T1000 (cell line): ENCODE measurements around the gene LIMK2.

Source experiments
- DNase-seq: peaks from one replicate; lab custom pipeline; 2025; ENCODE audit warnings: mixed read lengths; lab: John Stamatoyannopoulos, UW

Gene LIMK2

DNA sequence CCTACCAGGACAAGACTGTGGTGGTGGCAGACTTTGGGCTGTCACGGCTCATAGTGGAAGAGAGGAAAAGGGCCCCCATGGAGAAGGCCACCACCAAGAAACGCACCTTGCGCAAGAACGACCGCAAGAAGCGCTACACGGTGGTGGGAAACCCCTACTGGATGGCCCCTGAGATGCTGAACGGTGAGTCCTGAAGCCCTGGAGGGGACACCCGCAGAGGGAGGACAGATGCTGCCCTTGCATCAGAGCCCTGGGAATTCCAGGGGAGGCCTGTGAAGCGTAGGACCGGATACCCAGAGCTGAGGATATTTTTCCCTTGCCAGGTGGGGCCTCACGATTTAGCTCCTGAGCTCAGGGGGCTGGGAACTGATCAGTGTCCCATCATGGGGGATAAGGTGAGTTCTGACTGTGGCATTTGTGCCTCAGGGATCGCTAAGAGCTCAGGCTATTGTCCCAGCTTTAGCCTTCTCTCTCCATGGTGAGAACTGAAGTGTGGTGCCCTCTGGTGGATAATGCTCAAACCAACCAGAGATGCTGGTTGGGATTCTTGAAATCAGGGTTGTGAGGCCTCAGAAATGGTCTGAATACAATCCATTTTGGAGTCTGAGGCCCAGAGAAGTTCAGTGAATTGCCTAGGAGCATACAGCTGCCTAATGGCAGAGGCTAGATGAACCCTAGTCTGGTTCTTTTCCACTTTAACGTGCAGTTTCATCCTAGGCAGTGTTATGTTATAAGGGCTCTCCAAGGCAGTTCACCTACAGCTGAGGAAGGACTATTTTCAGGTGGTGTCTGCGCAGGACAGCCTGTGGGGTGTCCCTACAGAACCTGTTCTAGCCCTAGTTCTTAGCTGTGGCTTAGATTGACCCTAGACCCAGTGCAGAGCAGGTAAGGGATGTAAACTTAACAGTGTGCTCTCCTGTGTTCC, 60.7 kb downstream of the LIMK2 start:
- peak; percentile 52 for DNase-seq

DNA sequence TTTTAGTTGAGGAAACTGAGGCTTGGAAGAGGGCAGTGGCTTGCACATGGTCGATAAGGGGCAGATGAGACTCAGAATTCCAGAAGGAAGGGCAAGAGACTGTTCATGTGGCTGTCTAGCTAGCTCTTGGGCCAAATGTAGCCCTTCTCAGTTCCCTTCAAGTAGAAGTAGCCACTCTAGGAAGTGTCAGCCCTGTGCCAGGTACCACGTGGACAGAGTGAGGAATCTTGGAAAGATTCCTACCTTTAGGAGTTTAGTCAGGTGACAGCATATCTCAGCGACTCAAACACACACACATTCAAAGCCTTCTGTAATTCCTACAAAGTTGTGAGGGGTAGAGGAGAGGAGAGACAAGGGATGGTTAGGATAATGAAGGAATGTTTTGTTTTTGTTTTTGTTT, 61.9 kb downstream of the LIMK2 start:
- DNase-seq, result no peak

DNA sequence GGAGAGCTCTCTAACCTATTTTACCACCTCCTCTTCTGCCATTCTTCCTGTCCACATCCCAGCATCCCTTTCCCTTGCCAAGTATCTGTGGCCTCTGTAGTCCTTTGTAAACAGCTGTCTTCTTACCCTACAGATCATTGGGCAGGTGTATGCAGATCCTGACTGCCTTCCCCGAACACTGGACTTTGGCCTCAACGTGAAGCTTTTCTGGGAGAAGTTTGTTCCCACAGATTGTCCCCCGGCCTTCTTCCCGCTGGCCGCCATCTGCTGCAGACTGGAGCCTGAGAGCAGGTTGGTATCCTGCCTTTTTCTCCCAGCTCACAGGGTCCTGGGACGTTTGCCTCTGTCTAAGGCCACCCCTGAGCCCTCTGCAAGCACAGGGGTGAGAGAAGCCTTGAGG, 62.9 kb downstream of the LIMK2 start:
- no peak for DNase-seq

DNA sequence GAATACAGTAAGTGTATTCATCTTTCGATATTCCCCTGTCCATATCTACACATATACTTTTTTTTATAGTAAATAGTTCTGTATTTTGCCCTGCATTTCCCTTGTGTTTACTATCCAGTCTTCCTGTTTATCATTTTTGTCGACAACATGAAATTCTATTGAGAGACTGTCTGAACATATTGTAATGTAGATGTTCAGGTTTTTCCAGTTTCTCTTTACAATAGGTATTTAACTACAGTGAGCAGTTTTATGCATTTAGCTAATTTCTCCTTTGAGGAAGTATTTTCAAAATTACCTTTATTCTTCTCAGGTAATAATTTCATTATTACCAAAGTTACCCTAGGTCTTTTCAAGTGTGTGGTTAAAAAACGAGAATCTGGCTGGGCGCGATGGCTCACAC, 63.5 kb downstream of the LIMK2 start:
- no peak for DNase-seq

DNA sequence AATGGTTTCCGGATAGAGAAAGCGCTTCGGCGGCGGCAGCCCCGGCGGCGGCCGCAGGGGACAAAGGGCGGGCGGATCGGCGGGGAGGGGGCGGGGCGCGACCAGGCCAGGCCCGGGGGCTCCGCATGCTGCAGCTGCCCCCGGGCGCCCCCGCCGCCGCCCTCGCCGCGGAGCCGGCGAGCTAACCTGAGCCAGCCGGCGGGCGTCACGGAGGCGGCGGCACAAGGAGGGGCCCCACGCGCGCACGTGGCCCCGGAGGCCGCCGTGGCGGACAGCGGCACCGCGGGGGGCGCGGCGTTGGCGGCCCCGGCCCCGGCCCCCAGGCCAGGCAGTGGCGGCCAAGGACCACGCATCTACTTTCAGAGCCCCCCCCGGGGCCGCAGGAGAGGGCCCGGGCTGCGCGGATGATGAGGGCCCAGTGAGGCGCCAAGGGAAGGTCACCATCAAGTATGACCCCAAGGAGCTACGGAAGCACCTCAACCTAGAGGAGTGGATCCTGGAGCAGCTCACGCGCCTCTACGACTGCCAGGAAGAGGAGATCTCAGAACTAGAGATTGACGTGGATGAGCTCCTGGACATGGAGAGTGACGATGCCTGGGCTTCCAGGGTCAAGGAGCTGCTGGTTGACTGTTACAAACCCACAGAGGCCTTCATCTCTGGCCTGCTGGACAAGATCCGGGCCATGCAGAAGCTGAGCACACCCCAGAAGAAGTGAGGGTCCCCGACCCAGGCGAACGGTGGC, 64.5 kb downstream of the LIMK2 start:
- no peak for DNase-seq

DNA sequence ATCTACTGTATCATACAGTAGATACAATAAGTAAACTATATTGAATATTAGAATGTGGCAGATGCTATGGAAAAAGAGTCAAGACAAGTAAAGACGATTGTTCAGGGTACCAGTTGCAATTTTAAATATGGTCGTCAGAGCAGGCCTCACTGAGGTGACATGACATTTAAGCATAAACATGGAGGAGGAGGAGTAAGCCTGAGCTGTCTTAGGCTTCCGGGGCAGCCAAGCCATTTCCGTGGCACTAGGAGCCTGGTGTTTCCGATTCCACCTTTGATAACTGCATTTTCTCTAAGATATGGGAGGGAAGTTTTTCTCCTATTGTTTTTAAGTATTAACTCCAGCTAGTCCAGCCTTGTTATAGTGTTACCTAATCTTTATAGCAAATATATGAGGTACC, 65.6 kb downstream of the LIMK2 start:
- no peak for DNase-seq

DNA sequence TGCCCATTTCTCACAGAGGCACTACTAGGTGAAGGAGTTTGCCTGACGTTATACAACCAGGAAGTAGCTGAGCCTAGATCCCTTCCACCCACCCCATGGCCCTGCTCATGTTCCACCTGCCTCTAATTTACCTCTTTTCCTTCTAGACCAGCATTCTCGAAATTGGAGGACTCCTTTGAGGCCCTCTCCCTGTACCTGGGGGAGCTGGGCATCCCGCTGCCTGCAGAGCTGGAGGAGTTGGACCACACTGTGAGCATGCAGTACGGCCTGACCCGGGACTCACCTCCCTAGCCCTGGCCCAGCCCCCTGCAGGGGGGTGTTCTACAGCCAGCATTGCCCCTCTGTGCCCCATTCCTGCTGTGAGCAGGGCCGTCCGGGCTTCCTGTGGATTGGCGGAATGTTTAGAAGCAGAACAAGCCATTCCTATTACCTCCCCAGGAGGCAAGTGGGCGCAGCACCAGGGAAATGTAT, 66.1 kb downstream of the LIMK2 start:
- DNase-seq, result no peak

DNA sequence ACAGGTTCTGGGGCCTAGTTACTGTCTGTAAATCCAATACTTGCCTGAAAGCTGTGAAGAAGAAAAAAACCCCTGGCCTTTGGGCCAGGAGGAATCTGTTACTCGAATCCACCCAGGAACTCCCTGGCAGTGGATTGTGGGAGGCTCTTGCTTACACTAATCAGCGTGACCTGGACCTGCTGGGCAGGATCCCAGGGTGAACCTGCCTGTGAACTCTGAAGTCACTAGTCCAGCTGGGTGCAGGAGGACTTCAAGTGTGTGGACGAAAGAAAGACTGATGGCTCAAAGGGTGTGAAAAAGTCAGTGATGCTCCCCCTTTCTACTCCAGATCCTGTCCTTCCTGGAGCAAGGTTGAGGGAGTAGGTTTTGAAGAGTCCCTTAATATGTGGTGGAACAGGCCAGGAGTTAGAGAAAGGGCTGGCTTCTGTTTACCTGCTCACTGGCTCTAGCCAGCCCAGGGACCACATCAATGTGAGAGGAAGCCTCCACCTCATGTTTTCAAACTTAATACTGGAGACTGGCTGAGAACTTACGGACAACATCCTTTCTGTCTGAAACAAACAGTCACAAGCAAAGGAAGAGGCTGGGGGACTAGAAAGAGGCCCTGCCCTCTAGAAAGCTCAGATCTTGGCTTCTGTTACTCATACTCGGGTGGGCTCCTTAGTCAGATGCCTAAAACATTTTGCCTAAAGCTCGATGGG, 66.7 kb downstream of the LIMK2 start:
- no peak for DNase-seq

DNA sequence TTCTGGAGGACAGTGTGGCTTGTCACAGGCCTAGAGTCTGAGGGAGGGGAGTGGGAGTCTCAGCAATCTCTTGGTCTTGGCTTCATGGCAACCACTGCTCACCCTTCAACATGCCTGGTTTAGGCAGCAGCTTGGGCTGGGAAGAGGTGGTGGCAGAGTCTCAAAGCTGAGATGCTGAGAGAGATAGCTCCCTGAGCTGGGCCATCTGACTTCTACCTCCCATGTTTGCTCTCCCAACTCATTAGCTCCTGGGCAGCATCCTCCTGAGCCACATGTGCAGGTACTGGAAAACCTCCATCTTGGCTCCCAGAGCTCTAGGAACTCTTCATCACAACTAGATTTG, 67.2 kb downstream of the LIMK2 start:
- DNase-seq, result no peak

DNA sequence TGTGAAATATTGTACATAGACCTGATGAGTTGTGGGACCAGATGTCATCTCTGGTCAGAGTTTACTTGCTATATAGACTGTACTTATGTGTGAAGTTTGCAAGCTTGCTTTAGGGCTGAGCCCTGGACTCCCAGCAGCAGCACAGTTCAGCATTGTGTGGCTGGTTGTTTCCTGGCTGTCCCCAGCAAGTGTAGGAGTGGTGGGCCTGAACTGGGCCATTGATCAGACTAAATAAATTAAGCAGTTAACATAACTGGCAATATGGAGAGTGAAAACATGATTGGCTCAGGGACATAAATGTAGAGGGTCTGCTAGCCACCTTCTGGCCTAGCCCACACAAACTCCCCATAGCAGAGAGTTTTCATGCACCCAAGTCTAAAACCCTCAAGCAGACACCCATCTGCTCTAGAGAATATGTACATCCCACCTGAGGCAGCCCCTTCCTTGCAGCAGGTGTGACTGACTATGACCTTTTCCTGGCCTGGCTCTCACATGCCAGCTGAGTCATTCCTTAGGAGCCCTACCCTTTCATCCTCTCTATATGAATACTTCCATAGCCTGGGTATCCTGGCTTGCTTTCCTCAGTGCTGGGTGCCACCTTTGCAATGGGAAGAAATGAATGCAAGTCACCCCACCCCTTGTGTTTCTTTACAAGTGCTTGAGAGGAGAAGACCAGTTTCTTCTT, 67.9 kb downstream of the LIMK2 start:
- no peak for DNase-seq

DNA sequence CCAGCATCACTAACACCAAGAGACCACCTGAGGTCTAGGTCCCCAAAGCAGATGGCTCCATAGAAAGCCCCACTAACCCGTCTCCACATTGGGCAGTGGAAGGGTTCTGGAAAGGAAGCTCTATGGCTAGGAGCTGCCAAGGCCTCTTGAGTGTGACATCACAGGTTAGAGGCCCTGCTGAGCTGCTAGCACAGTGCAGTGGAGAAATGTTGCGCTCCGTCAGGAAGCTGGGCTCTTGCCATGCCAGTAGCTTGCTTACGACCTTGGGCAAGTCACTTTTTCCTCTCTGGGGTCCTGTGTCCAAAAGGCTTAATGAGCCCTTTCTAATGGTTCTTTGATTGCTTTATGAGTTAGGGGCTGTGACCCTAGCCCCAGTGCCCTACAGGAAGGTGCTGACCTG, 69.6 kb downstream of the LIMK2 start:
- DNase-seq, result no peak

DNA sequence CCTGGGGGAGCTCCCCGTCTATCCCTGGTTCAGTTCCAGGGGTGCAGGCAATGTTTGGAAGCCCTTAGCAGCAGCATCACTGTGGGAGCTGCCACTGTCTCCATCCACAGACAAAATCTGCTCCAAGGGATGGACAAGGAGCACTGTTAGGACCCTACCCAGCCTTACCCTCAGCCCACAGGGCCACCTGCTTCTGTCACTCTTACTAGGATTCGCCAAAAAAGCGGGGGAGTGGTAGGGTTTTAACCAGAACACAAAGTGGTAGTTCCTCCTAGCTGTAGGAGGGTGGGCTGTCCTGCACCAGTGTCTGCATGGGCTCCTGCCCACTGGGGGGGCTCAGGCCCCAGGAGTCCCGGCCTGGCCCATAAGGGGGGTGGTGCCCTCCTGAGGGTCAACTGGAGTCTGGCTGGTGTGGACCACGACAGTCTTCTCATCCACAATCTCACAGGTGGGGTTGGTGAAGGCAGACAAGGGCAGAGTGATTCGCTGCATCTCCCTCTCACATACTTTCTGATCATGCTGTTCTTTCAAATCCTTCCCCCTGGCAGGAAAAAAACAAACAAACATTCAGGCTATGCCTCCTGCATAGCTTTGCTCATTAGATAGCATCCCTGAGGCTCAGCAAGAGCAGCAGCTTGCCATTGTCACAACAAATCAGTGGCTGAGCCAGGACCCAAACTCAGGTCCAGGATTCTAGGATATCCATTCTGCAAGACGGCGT, 70.8 kb downstream of the LIMK2 start:
- DNase-seq, result no peak

DNA sequence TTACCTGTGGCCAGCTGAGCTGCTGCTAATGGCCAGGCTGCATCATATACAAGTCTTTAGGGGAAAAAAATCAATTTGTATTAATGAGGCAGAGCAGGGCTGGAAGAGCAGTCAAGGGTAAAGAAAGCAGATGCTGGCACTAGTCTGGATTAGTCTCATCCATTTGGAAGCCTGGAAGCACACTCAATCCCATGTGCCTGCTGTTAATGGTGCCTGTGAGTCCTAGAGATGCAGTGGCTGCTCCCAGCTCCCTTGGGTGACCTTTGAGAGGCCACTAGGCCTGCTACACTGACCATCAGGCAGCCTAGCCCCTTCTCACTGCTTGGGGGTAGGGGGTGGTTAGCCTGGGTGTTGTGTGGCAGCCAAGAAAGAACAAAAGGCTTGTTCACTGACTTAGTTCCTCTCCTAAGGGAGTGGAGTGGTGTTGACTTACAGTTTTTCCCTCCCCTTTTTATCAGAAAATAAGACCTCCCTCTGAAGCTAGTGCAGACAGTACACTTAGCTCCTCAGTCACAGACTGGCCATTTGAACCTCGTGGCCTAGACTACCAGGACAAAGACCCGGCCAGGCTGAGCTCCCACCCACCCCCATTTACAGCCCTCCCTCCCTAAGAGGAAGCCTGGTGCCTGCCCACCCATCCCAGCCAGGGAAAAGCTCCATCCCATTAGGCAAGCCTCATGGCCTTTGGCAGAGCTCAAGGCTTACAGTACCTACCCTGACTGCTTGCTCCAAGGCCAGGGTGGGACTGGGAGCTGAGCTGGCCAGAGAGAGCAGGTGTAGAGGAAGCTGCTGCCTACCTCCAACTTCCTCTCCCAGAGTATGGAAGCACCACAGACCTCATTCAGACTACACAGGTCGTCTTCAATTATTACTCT, 72.4 kb downstream of the LIMK2 start:
- no peak for DNase-seq

DNA sequence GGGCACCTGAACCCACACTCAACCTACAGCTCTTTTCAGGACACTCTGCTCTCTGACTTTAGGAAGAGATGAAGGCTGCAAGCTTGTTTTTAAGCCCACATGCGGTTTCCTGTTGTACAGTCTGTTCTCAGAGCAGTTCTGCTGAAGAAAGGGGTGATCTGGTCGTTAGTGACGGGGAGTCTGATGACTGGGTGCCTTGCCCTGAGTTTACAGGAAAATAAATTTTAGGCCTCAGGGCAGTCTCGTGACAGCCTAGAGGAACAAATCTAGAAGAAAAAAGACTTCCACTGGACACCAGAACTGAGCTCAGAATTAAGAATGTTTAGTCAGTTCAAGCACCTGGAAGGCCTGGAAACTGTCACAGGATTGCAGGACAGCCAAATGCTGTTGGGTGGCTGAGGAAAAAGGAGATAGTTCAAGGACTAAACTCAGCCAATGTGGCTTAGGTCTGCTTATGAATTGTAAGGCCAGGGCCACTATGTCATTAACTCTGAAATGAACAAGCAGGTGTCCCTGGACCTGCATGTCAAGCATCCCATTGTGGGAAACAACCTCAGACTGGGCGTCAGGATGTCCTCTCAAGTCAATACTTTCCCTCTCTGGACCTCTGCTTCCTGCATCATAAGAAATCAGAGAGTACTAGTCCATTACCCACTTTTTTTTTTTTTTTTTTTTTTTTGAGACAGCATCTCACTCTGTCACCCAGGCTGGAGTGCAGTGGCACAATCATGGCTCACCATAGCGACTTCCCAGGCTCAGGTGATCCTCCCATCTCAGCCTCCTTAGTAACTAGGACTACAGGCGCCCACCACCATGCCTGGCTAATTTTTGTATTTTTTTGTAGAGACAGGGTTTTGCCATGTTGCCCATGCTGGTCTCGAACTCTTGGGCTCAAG, 74.5 kb downstream of the LIMK2 start:
- DNase-seq, result no peak

DNA sequence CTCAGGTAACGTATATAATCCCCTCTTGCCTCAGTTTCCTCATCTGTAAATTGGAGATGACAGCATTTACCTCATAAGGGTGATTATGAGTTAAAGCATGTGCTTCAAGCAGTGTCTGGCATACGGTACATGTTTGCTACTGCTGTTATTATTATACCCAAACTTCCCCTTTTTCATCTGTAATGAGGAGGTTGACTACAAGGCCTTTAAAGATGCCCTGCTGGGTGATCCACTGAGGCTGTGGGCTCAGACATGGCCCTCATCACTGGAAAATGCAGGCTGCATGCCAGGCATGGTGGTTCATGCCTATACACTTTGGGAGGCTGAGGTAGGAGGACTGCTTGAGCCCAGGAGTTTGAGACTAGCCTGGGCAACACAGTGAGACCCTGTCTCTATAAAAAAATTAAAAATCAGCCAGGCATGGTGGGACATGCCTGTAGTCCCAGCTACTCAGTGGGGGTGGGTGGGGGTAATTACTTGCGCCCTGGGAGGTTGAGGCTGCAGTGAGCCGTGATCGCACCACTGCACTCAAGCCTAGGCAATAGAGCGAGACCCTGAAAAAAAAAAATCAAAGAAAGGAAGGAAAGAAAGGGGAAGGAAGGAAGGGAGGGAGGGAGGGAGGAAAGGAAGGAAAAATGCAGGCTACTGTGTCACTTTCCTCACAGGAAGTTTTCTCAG, 75.9 kb downstream of the LIMK2 start:
- DNase-seq, result no peak

DNA sequence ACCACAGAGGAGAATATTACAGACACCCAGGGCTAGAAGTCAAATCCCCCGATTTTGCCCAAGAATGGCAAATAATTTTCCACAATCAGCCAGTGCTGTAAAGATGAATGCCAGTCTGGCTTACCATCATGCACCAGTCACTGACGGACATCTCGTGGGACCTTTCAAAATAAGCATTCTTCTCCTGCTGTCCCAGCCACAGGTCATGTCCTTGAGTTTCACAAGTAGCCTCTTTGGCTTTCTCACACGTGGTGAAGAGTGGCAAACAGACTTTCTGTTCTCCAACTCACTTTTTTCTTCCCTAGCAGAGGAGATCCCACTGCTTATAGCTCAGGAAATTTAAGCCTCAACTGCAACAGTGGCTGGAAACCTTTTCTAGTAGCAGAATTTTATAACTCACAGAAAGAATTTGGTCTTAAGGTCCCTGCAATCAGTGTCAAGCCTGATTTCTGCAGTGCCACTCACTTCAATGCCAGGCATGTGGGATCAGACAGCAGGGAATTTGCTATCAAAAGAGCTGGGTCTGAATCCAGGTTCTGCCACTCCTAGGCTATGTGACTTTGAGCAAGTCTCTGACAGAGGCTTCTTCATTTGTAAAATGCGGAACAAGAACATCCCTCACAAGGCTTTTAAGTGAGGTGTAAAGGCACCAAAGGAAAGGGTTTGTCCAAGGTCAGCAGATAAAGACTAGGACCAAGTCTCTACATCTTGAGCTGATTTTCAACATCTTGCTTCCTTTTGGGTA, 76.6 kb downstream of the LIMK2 start:
- DNase-seq, result no peak

DNA sequence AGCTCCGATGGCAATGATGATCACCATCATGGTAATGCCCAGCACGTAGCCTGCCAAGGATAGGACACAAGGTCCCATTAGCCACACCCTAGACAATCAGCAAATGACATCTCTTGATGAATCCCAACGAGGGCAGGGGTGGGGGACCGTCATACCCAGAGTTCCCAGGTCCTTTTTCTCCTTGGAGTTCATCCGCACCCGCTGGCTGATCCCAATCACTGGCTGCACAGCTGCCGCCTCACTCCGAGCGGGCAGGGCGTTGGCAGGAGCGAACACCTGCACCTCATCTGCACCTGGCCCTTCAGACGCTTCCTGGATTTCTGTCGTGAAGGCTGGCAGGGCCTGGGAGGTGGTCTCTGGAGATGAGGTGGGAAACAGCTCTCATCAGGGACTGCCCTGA, 77.2 kb downstream of the LIMK2 start:
- DNase-seq, result no peak
